H54 (cell line): Measurements from ENCODE around the gene NPHS2.

Experiments used
- DNase-seq: peaks from one replicate; pipeline ENCODE4 v3.0.0; 2011; ENCODE audit warnings: low spot score, mixed read lengths; ENCODE audit not compliant: insufficient read length
- FAIRE-seq: peaks from 3 replicates; lab custom pipeline; 2011; peaks lifted over from hg19 to GRCh38; lab: Jason Lieb, UNC
- POLR2A ChIP-seq: IDR thresholded peaks from 2 replicates; pipeline ENCODE4 v1.6.1; 2011; ENCODE audit warnings: low read depth, mild to moderate bottlenecking, low read length

NPHS2 gene

GRCh38 chr1:179516976-179517705 lies 58.6 kb downstream of the NPHS2 start:
- DNase-seq (no peak), FAIRE-seq (no peak)
- no peak for TF ChIP-seq POLR2A

DNA sequence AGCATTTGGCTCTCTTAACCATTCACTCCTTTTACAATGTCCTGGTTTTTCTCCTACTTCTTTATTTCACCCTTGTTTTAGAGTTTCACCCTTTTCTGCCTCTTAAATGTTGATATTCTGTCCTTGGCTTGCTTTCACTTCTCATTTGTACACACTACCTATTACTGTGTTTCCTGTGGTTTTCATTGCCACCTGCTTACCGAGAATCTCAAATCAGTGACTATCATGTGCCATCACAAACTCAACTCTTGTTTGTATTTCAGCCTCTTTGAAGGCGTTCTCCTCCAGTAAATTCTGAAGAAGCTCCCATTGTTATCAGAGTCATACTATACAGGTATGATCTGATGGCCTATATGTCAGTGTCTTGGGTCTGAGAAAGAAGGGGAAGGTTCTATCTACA lies 65.7 kb downstream of the NPHS2 start:
- DNase-seq (no peak), FAIRE-seq (no peak)
- no peak for TF ChIP-seq POLR2A

- DNase-seq (no peak), FAIRE-seq (no peak)
- TF ChIP-seq POLR2A = no peak
Observed at GRCh38 chr1:179509384-179509783, 66.4 kb downstream of the NPHS2 start.

GRCh38 chr1:179506199-179506598 lies 69.5 kb downstream of the NPHS2 start:
- FAIRE-seq (no peak), DNase-seq (no peak)
- no peak for TF ChIP-seq POLR2A
